ENCODE data around the gene VOPP1. TPM values are rescaled to one million over a fixed set of nuclear protein-coding genes. Genes with fewer than 3 reads are reported as not detected.

VOPP1 gene
- total and polyA plus RNA-seq, 10 of the 15 experiments (the other 5 are each of a cell fraction or from before 2014, with no cell fraction given): 32.8 to 206 (median 129) TPM

GRCh38 chr7:55557666-55558188 is 14.6 kb downstream of the VOPP1 start (continued):
- TF ChIP-seq RAD51 (IDR thresholded peaks at IDR 0.05): no peak
- TF ChIP-seq POLR2AphosphoS5 (IDR thresholded peaks at IDR 0.05; ENCODE audit: low read length): peak; percentile 69; the same call in 1 of the 2 replicates
- peak; percentile 55 for TF ChIP-seq MXI1 (IDR thresholded peaks at IDR 0.05; ENCODE audit: low read depth, low read length)
- TF ChIP-seq SREBF1 (IDR thresholded peaks at IDR 0.05; ENCODE audit: low read length): no peak
- no peak for TF ChIP-seq ZBTB33 (IDR thresholded peaks at IDR 0.05)
- peak; percentile 18; the same call in 1 of the 2 replicates for TF ChIP-seq ZNF687 (IDR thresholded peaks at IDR 0.05)
- TF ChIP-seq HDAC6 (IDR thresholded peaks at IDR 0.05; ENCODE audit: unreplicated experiment): no peak
- TF ChIP-seq CHD4 (IDR thresholded peaks at IDR 0.05): no peak
- no peak for TF ChIP-seq BCL11A (IDR thresholded peaks at IDR 0.05; ENCODE audit: low read depth, low read length)
- TF ChIP-seq CEBPB (IDR thresholded peaks at IDR 0.05; ENCODE audit: borderline replicate concordance in 1 of 2, low read depth in 2 of 2, low read length in 2 of 2): no peak
- no peak for TF ChIP-seq FOS (IDR thresholded peaks at IDR 0.05; ENCODE audit: borderline replicate concordance, extremely low read depth, insufficient read length)
- TF ChIP-seq USF2 (IDR thresholded peaks at IDR 0.05; ENCODE audit: borderline replicate concordance, low read depth, low read length): no peak
- peak; percentile 51; the same call in 1 of the 2 replicates for TF ChIP-seq BMI1 (IDR thresholded peaks at IDR 0.05; ENCODE audit: borderline replicate concordance)
- TF ChIP-seq TBL1XR1 (IDR thresholded peaks at IDR 0.05; ENCODE audit: low read depth, low read length): peak; percentile 85
- TF ChIP-seq ZBTB40 (IDR thresholded peaks at IDR 0.05; ENCODE audit: borderline replicate concordance): no peak
- peak; percentile 67 for TF ChIP-seq NR2F1 (conservative IDR thresholded peaks at IDR 0.05)
- no peak for TF ChIP-seq CREM (IDR thresholded peaks at IDR 0.05; ENCODE audit: low read depth)
- TF ChIP-seq NBN (IDR thresholded peaks at IDR 0.05): peak; percentile 95
- TF ChIP-seq MTA3 (IDR thresholded peaks at IDR 0.05; ENCODE audit: borderline replicate concordance, low read length): 0 out of 2 replicates have a peak, but pooled peaks have one; percentile 38
- TF ChIP-seq ZNF274 (IDR thresholded peaks at IDR 0.05; ENCODE audit: insufficient read depth, insufficient read length): no peak
- TF ChIP-seq TCF12 (IDR thresholded peaks at IDR 0.05; ENCODE audit: low read depth, low read length): no peak
